Osteocyte (in vitro differentiated cells): ENCODE data around the gene RGS3. TPM values are rescaled to one million over a fixed set of nuclear protein-coding genes. Genes with fewer than 3 reads are reported as not detected.
A peak's percentile ranks its signal among the peaks of the same experiment; 100 is the strongest.

Source experiments
- DNase-seq: peaks from one replicate; pipeline ENCODE4 v3.0.0; 2021; ENCODE audit warnings: mixed read lengths; ENCODE audit not compliant: unreplicated experiment; ENCODE audit errors: extremely low spot score
- H3K27ac Mint-ChIP-seq: one replicate; pipeline ENCODE4 v1.8.0; 2021; ENCODE audit warnings: mild to moderate bottlenecking, mixed read lengths; ENCODE audit not compliant: unreplicated experiment
- H3K27me3 Mint-ChIP-seq: one replicate; pipeline ENCODE4 v1.8.0; 2021; ENCODE audit warnings: mixed read lengths; ENCODE audit not compliant: unreplicated experiment
- H3K36me3 Mint-ChIP-seq: one replicate; pipeline ENCODE4 v1.8.0; 2021; ENCODE audit warnings: mixed read lengths; ENCODE audit not compliant: unreplicated experiment
- H3K4me1 Mint-ChIP-seq: one replicate; pipeline ENCODE4 v1.8.0; 2021; ENCODE audit warnings: mixed read lengths; ENCODE audit not compliant: unreplicated experiment
- H3K4me3 Mint-ChIP-seq: one replicate; pipeline ENCODE4 v1.8.0; 2021; ENCODE audit warnings: mild to moderate bottlenecking, moderate library complexity, mixed read lengths; ENCODE audit not compliant: unreplicated experiment
- H3K9me3 Mint-ChIP-seq: one replicate; pipeline ENCODE4 v1.8.0; 2021; ENCODE audit warnings: mixed read lengths; ENCODE audit not compliant: unreplicated experiment
- CTCF ChIP-seq: fragments of 200-600 bp; sonication (generic); IDR thresholded peaks from 2 replicates; pipeline ENCODE4 v1.5.0; 2021; ENCODE audit warnings: antibody characterized with exemption, mild to moderate bottlenecking, moderate library complexity
- total RNA-seq: library from RNA; stranded (reverse); gene quantifications from 2 replicates; pipeline ENCODE4 v1.2.1, GENCODE V29; 2021

The RGS3 gene
- total RNA-seq, 1 donor from 2014 or later = 67.8 TPM

- Mint-ChIP-seq H3K4me3 (no peak overlapping the region), H3K27me3 (no peaks in the 10 kb centered on the region), H3K36me3 (peaks cover 2% of the 10 kb centered on the region), H3K9me3 (no peaks in the 10 kb centered on the region), H3K4me1 (peaks cover 50% of the 10 kb centered on the region), H3K27ac (peak overlapping the region; percentile 68)
- DNase-seq = no peak
- TF ChIP-seq CTCF = no peak
Observed at GRCh38 chr9:113602126-113603047, 138.9 kb downstream of the RGS3 start.

GRCh38 chr9:113603048-113603375 lies 139.5 kb downstream of the RGS3 start:
- Mint-ChIP-seq H3K27me3 (no peaks in the 10 kb centered on the region), H3K9me3 (no peaks in the 10 kb centered on the region), H3K4me1 (peaks cover 50% of the 10 kb centered on the region), H3K4me3 (no peak overlapping the region), H3K36me3 (no peaks in the 10 kb centered on the region), H3K27ac (peak overlapping the region; percentile 68)
- no peak for DNase-seq
- TF ChIP-seq CTCF = no peak

- peaks cover 45% of the 10 kb centered on the region for H3K4me1 Mint-ChIP-seq
- H3K27ac Mint-ChIP-seq = no peak overlapping the region
- H3K27me3 Mint-ChIP-seq = no peaks in the 10 kb centered on the region
- H3K9me3 Mint-ChIP-seq = no peaks in the 10 kb centered on the region
- DNase-seq = no peak
- H3K4me3 Mint-ChIP-seq = no peak overlapping the region
- no peak for TF ChIP-seq CTCF
- H3K36me3 Mint-ChIP-seq = no peaks in the 10 kb centered on the region
Observed at GRCh38 chr9:113603773-113604172, 140.2 kb downstream of the RGS3 start.

GRCh38 chr9:113604393-113604792 lies 140.9 kb downstream of the RGS3 start:
- no peak for DNase-seq
- peaks cover 41% of the 10 kb centered on the region for H3K4me1 Mint-ChIP-seq
- H3K9me3 Mint-ChIP-seq = no peaks in the 10 kb centered on the region

More at GRCh38 chr9:113604393-113604792, 140.9 kb downstream of the RGS3 start:
- Mint-ChIP-seq H3K27ac (peak overlapping the region; percentile 14), H3K4me3 (no peak overlapping the region), H3K27me3 (no peaks in the 10 kb centered on the region), H3K36me3 (no peaks in the 10 kb centered on the region)
- TF ChIP-seq CTCF = no peak
